Loucy (cell line): ENCODE results near the gene DNAJC28.

ENCODE experiments used
- CTCF ChIP-seq: fragments of 200-600 bp; sonication (generic); conservative IDR thresholded peaks from 2 replicates; pipeline ENCODE4 v1.5.1; 2014; ENCODE audit warnings: mild to moderate bottlenecking, antibody characterized with exemption, low read length
- EZH2phosphoT487 ChIP-seq: fragments of 200-600 bp; IDR thresholded peaks from 2 replicates; pipeline ENCODE4 v1.6.1; 2018; ENCODE audit warnings: antibody characterized with exemption, mild to moderate bottlenecking, moderate library complexity, borderline replicate concordance

GRCh38 chr21:33511639-33512038 lies 20.1 kb upstream of the DNAJC28 start:
- TF ChIP-seq CTCF (no peak), EZH2phosphoT487 (no peak)
